ENCODE results near the gene DCLRE1C. TPM values are rescaled to one million over a fixed set of nuclear protein-coding genes. Genes with fewer than 3 reads are reported as not detected.
A peak's percentile ranks its signal among the peaks of the same experiment; 100 is the strongest.

The DCLRE1C gene
- total and polyA plus RNA-seq, 2 donors (not counting 3 experiments of a cell fraction or from before 2014, with no cell fraction given) = 2.1 to 15.8 TPM

GRCh38 chr10:14876764-14877163, 77.1 kb downstream of the DCLRE1C start:
- H3K9ac ChIP-seq (replicated peaks; ENCODE audit: extremely low read depth, insufficient read depth, low read length) = no peak overlapping the region
- no peaks in the 10 kb centered on the region for H3K9me1 ChIP-seq (replicated peaks; ENCODE audit: control insufficient read depth, extremely low read depth, insufficient read depth, low read length)
- H3K9me3 ChIP-seq (replicated peaks; ENCODE audit: control insufficient read depth, insufficient read depth, low read length) = no peaks in the 10 kb centered on the region
- BruUV-seq (replicated peaks) = no TSS peak
- no peak for FAIRE-seq
- no peaks in the 10 kb centered on the region for H3K36me3 ChIP-seq (ENCODE audit: control insufficient read depth in 2 of 2, extremely low read depth in 1 of 2, insufficient read depth in 2 of 2, low read length in 2 of 2)
- peaks cover 20% of the 10 kb centered on the region for H3K4me1 ChIP-seq (ENCODE audit: control insufficient read depth, extremely low read depth, insufficient read depth, low read length)
- no peak overlapping the region for H3K27ac ChIP-seq (ENCODE audit: insufficient read depth, low read depth, low read length)
- ChIA-PET POLR2A (no interaction called here), CTCF (interaction anchor here (1.4 kb wide), 1 partner anchor 289 kb away, joined by 4 read pairs; no protein-coding TSS in a partner anchor)
- no peak for DNase-seq (ENCODE audit: low read depth, low spot score)
- TF ChIP-seq POLR2A (IDR thresholded peaks at IDR 0.05; ENCODE audit: low read depth, low read length) (no peak), GATA2 (IDR thresholded peaks at IDR 0.05; ENCODE audit: insufficient read depth, insufficient read length, low read depth, low read length) (no peak), MYC (IDR thresholded peaks at IDR 0.05; ENCODE audit: low read depth, low read length) (no peak), JUN (IDR thresholded peaks at IDR 0.05; ENCODE audit: borderline replicate concordance, insufficient read depth, insufficient read length, low read depth) (no peak), CTCF (IDR thresholded peaks at IDR 0.05; ENCODE audit: extremely low read depth in 1 of 2, insufficient read depth in 1 of 2, low read depth in 1 of 2, low read length in 2 of 2) (no peak), FOS (IDR thresholded peaks at IDR 0.05; ENCODE audit: borderline replicate concordance, insufficient read depth, low read length) (no peak), POLR2AphosphoS5 (IDR thresholded peaks at IDR 0.05; ENCODE audit: insufficient read depth, low read depth, low read length) (no peak), MAX (IDR thresholded peaks at IDR 0.05; ENCODE audit: insufficient read depth, insufficient read length) (no peak), EZH2 (IDR thresholded peaks at IDR 0.05; ENCODE audit: borderline replicate concordance, low read depth, low read length, severe bottlenecking) (no peak)
- H3K27me3 ChIP-seq (ENCODE audit: control insufficient read depth in 2 of 2, insufficient read depth in 2 of 2, low read length in 2 of 2) = no peaks in the 10 kb centered on the region
- dilution Hi-C loops (cut with MboI; ENCODE audit: extremely low pct_ligation_motif_present, low sequenced_read_pairs) = no loop called here
- peak overlapping the region; percentile 91 for H3K4me2 ChIP-seq (ENCODE audit: insufficient read depth, low read length)
- H3K4me3 ChIP-seq (replicated peaks in 1 of 3; ENCODE audit: insufficient read depth in 1 of 3, low read depth in 1 of 3, low read length in 3 of 3) = peak overlapping the region in 1 of 3 experiments; percentile 83
- no peaks in the 10 kb centered on the region for H4K20me1 ChIP-seq (replicated peaks; ENCODE audit: control insufficient read depth, extremely low read depth, insufficient read depth, low read length)
- H2AFZ ChIP-seq (ENCODE audit: low read depth, low read length) = no peak overlapping the region
- intact Hi-C loops (cut with micrococcal nuclease) = loop anchor here (10.0 kb wide), 1 partner anchor 208 kb away; the partner anchor contains the start of gene ACBD7
- H3K79me2 ChIP-seq (ENCODE audit: control insufficient read depth, insufficient read depth, low read length) = peaks cover 42% of the 10 kb centered on the region

Data from endothelial cell of umbilical vein (primary cell).